ENCODE results near the gene DIPK1B.
"Not testable (repeated sequence)": the region's sequence is repeated elsewhere in the genome, so short reads cannot be mapped to it uniquely, and the experiment has no call there.

The DIPK1B gene

GRCh38 chr9:136754059-136754572 lies 41.7 kb downstream of the DIPK1B start:
- DNase-seq (ENCODE audit: low spot score) = no peak

GRCh38 chr9:136754626-136755301 lies 42.4 kb downstream of the DIPK1B start:
- DNase-seq (ENCODE audit: low spot score) = no peak

- not testable (repeated sequence) for DNase-seq (ENCODE audit: low spot score)
These were observed 43.1 kb downstream of the DIPK1B start for GRCh38 chr9:136755302-136756133.

DNA sequence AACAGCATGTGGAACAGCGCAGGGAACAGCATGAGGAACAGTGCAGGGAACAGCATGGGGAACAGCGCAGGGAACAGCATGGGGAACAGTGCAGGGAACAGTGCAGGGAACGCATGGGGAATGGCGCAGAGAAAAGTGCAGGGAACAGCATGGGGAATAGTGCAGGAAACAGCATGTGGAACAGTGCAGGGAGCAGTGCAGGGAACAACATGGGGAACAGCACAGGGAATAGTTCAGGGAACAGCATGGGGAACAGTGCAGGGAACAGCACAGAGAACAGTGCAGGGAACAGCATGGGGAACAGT lies 43.7 kb downstream of the DIPK1B start:
- no peak for DNase-seq (ENCODE audit: low spot score)

DNA sequence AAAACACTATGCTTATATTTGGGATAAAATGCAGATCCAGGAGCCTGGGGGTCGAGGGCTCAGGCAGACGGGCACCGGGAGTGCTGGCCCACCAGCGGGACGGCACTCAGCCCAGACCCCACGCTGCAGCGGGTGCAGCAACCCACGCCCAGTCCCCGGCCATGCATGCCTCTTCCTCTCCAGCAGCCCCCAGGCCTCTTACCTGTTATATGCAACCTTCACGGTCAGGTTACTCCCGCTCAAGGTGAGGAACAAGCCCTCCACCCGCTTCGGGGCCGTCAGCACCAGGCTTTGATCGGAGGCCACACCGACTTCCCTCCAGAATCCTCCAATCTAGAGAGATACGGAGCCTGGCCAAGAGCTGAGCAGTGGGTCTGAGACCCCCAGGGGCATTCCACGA lies 44.5 kb downstream of the DIPK1B start:
- DNase-seq (ENCODE audit: low spot score) = no peak

GRCh38 chr9:136757328-136757727 lies 45.0 kb downstream of the DIPK1B start:
- no peak for DNase-seq (ENCODE audit: low spot score)

GRCh38 chr9:136757751-136758140 lies 45.4 kb downstream of the DIPK1B start:
- DNase-seq (ENCODE audit: low spot score) = no peak

GRCh38 chr9:136759001-136759400 lies 46.6 kb downstream of the DIPK1B start:
- DNase-seq (ENCODE audit: low spot score) = no peak

GRCh38 chr9:136759436-136760325 lies 47.3 kb downstream of the DIPK1B start:
- no peak for DNase-seq (ENCODE audit: low spot score)

- DNase-seq (ENCODE audit: low spot score) = no peak
These were observed 48.1 kb downstream of the DIPK1B start for GRCh38 chr9:136760424-136760823.

GRCh38 chr9:136760834-136761544 lies 48.6 kb downstream of the DIPK1B start:
- not testable (repeated sequence) for DNase-seq (ENCODE audit: low spot score)

DNA sequence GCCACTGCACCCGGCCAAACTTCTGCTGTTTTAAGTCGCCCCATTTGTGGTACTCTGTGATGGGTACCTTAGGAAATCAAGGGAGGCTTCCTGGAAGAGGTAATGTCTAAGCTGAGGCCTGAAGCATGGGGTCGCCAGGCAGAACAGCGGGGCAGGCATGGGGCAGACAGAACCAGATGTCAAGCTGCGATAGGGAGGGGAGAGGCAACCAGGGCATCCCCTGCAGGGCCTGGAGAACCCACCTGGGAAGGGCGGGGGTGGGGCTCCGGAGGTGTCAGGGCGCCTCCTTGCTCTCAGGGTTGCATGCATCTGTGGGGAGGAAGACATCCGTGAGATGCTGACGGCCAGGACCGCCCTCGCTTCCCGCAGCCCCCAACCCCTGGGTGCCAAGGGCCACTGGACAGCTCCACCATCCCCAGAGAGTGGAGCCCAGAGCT lies 49.2 kb downstream of the DIPK1B start:
- no peak for DNase-seq (ENCODE audit: low spot score)

- DNase-seq (ENCODE audit: low spot score) = no peak
These were observed 49.9 kb downstream of the DIPK1B start for GRCh38 chr9:136762221-136762691.

DNA sequence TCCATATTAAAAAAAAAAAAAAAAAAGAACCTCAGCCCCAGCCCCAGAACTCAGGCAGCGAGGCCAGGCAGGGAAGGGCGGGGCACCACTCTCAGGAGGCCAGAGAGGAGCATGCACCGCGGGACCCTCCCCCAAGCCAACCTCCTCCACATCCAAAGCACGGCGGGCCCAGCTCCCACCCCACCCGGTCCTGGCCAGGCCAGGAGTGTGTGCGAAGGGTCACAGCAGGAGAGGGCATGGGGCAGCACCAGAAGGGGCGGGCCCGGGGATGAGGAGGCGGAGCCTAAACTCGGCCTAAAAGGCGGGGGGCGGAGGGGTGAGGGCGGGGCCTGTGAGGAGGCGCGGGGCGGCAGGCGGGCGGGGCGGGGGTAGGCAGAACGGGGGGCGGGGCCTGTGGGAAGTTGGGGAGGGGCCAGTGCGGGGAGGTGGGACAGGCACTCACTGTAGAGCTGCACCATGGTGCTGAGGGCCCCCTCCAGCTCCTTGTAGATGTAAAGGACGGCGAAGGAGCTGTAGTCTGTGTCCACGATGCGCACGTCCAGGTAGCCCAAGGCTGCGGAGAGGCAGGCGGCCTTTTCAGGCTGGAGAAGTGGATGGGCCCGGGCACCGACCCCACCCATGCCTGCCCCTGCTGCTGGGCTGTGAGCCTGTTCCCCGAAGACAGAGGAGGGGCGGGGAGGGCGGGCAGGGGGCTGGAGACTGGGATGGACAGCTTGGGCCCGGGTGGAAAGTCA lies 50.7 kb downstream of the DIPK1B start:
- DNase-seq (ENCODE audit: low spot score) = no peak

- DNase-seq (ENCODE audit: low spot score) = no peak
These were observed 51.3 kb downstream of the DIPK1B start for GRCh38 chr9:136763649-136764035.

DNA sequence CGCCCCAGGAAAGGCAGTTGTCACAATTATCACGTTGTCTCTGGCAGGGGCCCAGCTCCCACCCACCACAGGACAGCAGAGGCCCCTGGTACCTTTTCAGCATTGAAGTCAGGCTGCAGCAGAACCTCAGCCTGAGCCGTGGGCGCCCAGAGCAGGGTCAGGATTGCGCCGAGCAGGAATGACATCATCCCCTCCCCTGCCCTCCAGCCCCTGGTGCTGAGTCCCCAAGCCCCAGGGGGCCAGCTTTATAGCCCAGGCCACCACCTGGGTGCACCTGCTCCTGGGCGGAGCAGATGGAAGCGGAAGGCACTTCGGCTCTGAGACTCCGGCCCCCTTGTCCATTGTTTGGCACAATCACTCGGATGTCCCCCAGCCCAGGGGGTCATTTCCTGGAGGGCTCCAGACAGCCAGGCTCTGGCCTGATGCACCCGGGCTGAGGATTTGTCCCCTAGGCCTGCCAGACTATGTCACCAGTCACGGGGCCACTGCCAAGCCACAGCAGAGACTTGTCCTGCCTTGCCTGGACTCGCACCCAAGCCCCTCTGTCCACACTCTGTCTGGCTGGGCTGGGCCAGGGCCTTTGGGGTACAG lies 52.0 kb downstream of the DIPK1B start, which contains the start of gene LCN15:
TSS of gene LCN15 (minus strand) at position 218 of the 591 bp plus-strand sequence. CDS start at position 188, 30 bp downstream.
- no peak for DNase-seq (ENCODE audit: low spot score)

- DNase-seq (ENCODE audit: low spot score) = no peak
These were observed 52.7 kb downstream of the DIPK1B start for GRCh38 chr9:136765041-136765440.

- not testable (repeated sequence) for DNase-seq (ENCODE audit: low spot score)
These were observed 53.5 kb downstream of the DIPK1B start for GRCh38 chr9:136765745-136766409.

- not testable (repeated sequence) for DNase-seq (ENCODE audit: low spot score)
These were observed 54.2 kb downstream of the DIPK1B start for GRCh38 chr9:136766410-136767120.

Data from hematopoietic multipotent progenitor cell treated with erythropoietin and hydrocortisone succinate and interleukin-3 and kit ligand, for 17 days (in vitro differentiated cells).